Kidney tubule cell (primary cell): ENCODE measurements around the gene PDCD2L.
"Not testable (repeated sequence)": the region's sequence is repeated elsewhere in the genome, so short reads cannot be mapped to it uniquely, and the experiment has no call there.

ENCODE experiments used
- DNase-seq: peaks from one replicate; pipeline ENCODE4 v3.0.0-alpha.2; 2018; ENCODE audit warnings: low spot score

The PDCD2L gene

GRCh38 chr19:34373601-34374288 lies 30.5 kb upstream of the PDCD2L start:
- DNase-seq = no peak

- no peak for DNase-seq
Observed at GRCh38 chr19:34375598-34375997, 28.6 kb upstream of the PDCD2L start.

- DNase-seq = no peak
Observed at GRCh38 chr19:34380639-34381241, 23.5 kb upstream of the PDCD2L start.

- DNase-seq = no peak
Observed at GRCh38 chr19:34381399-34382251, 22.6 kb upstream of the PDCD2L start.

GRCh38 chr19:34382471-34382870 lies 21.7 kb upstream of the PDCD2L start:
- DNase-seq = no peak

GRCh38 chr19:34383599-34383998 lies 20.6 kb upstream of the PDCD2L start:
- no peak for DNase-seq

GRCh38 chr19:34386645-34387445 lies 17.4 kb upstream of the PDCD2L start:
- DNase-seq = peak; percentile 54

GRCh38 chr19:34387446-34387810 lies 16.8 kb upstream of the PDCD2L start:
- DNase-seq = no peak

GRCh38 chr19:34388745-34389144 lies 15.5 kb upstream of the PDCD2L start:
- DNase-seq = not testable (repeated sequence)

GRCh38 chr19:34391813-34392212 lies 12.4 kb upstream of the PDCD2L start:
- no peak for DNase-seq

GRCh38 chr19:34393031-34393430 lies 11.2 kb upstream of the PDCD2L start:
- no peak for DNase-seq

- no peak for DNase-seq
Observed at GRCh38 chr19:34393629-34394028, 10.6 kb upstream of the PDCD2L start.

- no peak for DNase-seq
Observed at GRCh38 chr19:34397853-34398252, 6.3 kb upstream of the PDCD2L start.

GRCh38 chr19:34399886-34400285 lies 4.3 kb upstream of the PDCD2L start:
- DNase-seq = no peak

GRCh38 chr19:34400844-34401243 lies 3.4 kb upstream of the PDCD2L start:
- DNase-seq = not testable (repeated sequence)

GRCh38 chr19:34402074-34402600 lies 2.1 kb upstream of the PDCD2L start:
- no peak for DNase-seq

GRCh38 chr19:34403784-34404108 lies 453 bp upstream of the PDCD2L start:
- DNase-seq = no peak

GRCh38 chr19:34405892-34406660 lies 1.9 kb downstream of the PDCD2L start:
- no peak for DNase-seq

GRCh38 chr19:34408411-34408810 lies 4.2 kb downstream of the PDCD2L start:
- no peak for DNase-seq

GRCh38 chr19:34409189-34410164 lies 5.3 kb downstream of the PDCD2L start:
- DNase-seq = no peak
